Right cardiac atrium (tissue), 5 donors: ENCODE measurements around the gene DIO3. TPM values are rescaled to one million over a fixed set of nuclear protein-coding genes. Genes with fewer than 3 reads are reported as not detected.
A peak's percentile ranks its signal among the peaks of the same experiment; 100 is the strongest.
"Not testable (repeated sequence)": the region's sequence is repeated elsewhere in the genome, so short reads cannot be mapped to it uniquely, and the experiment has no call there.

Experiments
- ATAC-seq, 2 donors: fragments of 200-7000 bp; cut with Tn5 transposase; one replicate each; pipeline versions ENCODE4 v1.8.0 to v1.9.1; 2020; ENCODE audit warnings: moderate library complexity in 2 of 2, mild to moderate bottlenecking in 1 of 2
- DNase-seq, 3 donors: peaks; one replicate each; pipeline ENCODE4 v3.0.0-alpha.2; 2020
- H3K27ac ChIP-seq: one replicate; pipeline ENCODE4 v1.5.1; 2013; ENCODE audit warnings: mild to moderate bottlenecking, low read length, control low read depth, moderate library complexity
- H3K27me3 ChIP-seq: one replicate; pipeline ENCODE4 v1.6.1; 2013; ENCODE audit not compliant: control insufficient read depth, insufficient read depth
- H3K4me1 ChIP-seq: one replicate; pipeline ENCODE4 v1.6.1; 2013; ENCODE audit warnings: low read length; ENCODE audit not compliant: control insufficient read depth, insufficient read depth
- H3K4me3 ChIP-seq: one replicate; pipeline ENCODE4 v1.5.1; 2013; ENCODE audit warnings: low read length, control low read depth
- H3K9me3 ChIP-seq: one replicate; pipeline ENCODE4 v1.6.1; 2013; ENCODE audit warnings: low read length; ENCODE audit not compliant: control insufficient read depth
- WGBS: extraction: QIAGEN DNeasy Blood & Tissue Kit; methylation state at CpG from one replicate; pipeline ENCODE4 v1.1.7; 2013; 5-methylcytosine and 5-hydroxymethylcytosine counted together
- intact Hi-C, 4 donors: fragments of 100-400 bp; cut with DNase I; formaldehyde crosslinking; loops; one replicate each; pipeline versions ENCODE4 v1.11.0 to v1.14.0; 2022 to 2023
- polyA plus RNA-seq: library from polyadenylated mRNA; stranded (reverse); fragments of 200-250 nt; gene quantifications from one replicate; pipeline ENCODE4 v1.2.3, GENCODE V29; 2013
- total RNA-seq, 4 donors: library from RNA; stranded (reverse); fragmentation: NEBNext Ultra II Directional; extraction: Animal tissue kit (Norgen Biotek cat#: 25700); gene quantifications; one replicate each; pipeline ENCODE4 v1.2.1, GENCODE V29; 2021
- donor health status: healthy with polysubstance abuse.
- donor health status: DM: no; HTN: yes; CAD: no.
- donor health status: DM: no; HTN: no; CAD: no.
- donor health status: DM: no; HTN: yes; CAD: no; lungs with severe emphysema.
- donor health status: DM: yes; HTN: yes; CAD: no.

The DIO3 gene
- total and polyA plus RNA-seq, 5 donors = 0.17 to 0.34 TPM; not detected in 3

GRCh38 chr14:101553393-101553792 lies 7.9 kb upstream of the DIO3 start:
- H3K4me1 ChIP-seq = no peaks in the 10 kb centered on the region
- 69% methylated on average over 1 of the region's 1 CpG for WGBS
- H3K27me3 ChIP-seq = no peaks in the 10 kb centered on the region
- H3K4me3 ChIP-seq = no peak overlapping the region
- DNase-seq = peak in 1 of 3 donors; percentile 13
- H3K9me3 ChIP-seq = no peaks in the 10 kb centered on the region
- intact Hi-C loops = no loop called here
- no peak overlapping the region for H3K27ac ChIP-seq
- no peak for ATAC-seq

- H3K9me3 ChIP-seq = no peaks in the 10 kb centered on the region
- no peaks in the 10 kb centered on the region for H3K4me1 ChIP-seq
- H3K4me3 ChIP-seq = no peak overlapping the region
- intact Hi-C loops = no loop called here
- ATAC-seq (no peak), DNase-seq (peak in 1 of 3 donors; percentile 21)
- WGBS = 88% methylated on average over 6 of the region's 6 CpGs
- no peak overlapping the region for H3K27ac ChIP-seq
- no peaks in the 10 kb centered on the region for H3K27me3 ChIP-seq
Observed at GRCh38 chr14:101553931-101554330, 7.4 kb upstream of the DIO3 start.

GRCh38 chr14:101554991-101555668 lies 6.2 kb upstream of the DIO3 start:
- Histone ChIP-seq H3K27ac (no peak overlapping the region), H3K27me3 (no peaks in the 10 kb centered on the region), H3K4me1 (no peaks in the 10 kb centered on the region), H3K4me3 (no peak overlapping the region), H3K9me3 (no peaks in the 10 kb centered on the region)
- 77% methylated on average over 20 of the region's 20 CpGs for WGBS
- ATAC-seq = no peak
- DNase-seq = peak in 1 of 3 donors; percentile 33
- intact Hi-C loops = no loop called here

GRCh38 chr14:101555669-101556043 lies 5.6 kb upstream of the DIO3 start:
- H3K27ac ChIP-seq, H3K4me1 ChIP-seq, intact Hi-C loops, ATAC-seq, H3K9me3 ChIP-seq, DNase-seq, H3K4me3 ChIP-seq, H3K27me3 ChIP-seq: not testable (repeated sequence)
- 88% methylated on average over 5 of the region's 5 CpGs for WGBS

GRCh38 chr14:101556131-101556530 lies 5.2 kb upstream of the DIO3 start:
- Histone ChIP-seq H3K4me1 (no peaks in the 10 kb centered on the region), H3K9me3 (no peaks in the 10 kb centered on the region), H3K4me3 (no peak overlapping the region), H3K27ac (no peak overlapping the region), H3K27me3 (no peaks in the 10 kb centered on the region)
- 92% methylated on average over 10 of the region's 10 CpGs for WGBS
- DNase-seq (peak in 1 of 3 donors; percentile 41), ATAC-seq (no peak)
- intact Hi-C loops = no loop called here

GRCh38 chr14:101556566-101557320 lies 4.6 kb upstream of the DIO3 start:
- no peak overlapping the region for H3K4me3 ChIP-seq
- 79% methylated on average over 13 of the region's 13 CpGs for WGBS
- peak in 1 of 3 donors; percentile 7 for DNase-seq

GRCh38 chr14:101557321-101557695 lies 4.0 kb upstream of the DIO3 start:
- no peaks in the 10 kb centered on the region for H3K27me3 ChIP-seq
- no peak overlapping the region for H3K27ac ChIP-seq
- intact Hi-C loops = no loop called here
- DNase-seq = peak in 1 of 3 donors; percentile 48
- no peak overlapping the region for H3K4me3 ChIP-seq
- no peaks in the 10 kb centered on the region for H3K4me1 ChIP-seq
- H3K9me3 ChIP-seq = peaks cover 6% of the 10 kb centered on the region
- WGBS = 83% methylated on average over 7 of the region's 7 CpGs
- ATAC-seq = no peak

More at GRCh38 chr14:101556566-101557320, 4.6 kb upstream of the DIO3 start:
- ATAC-seq = no peak
- H3K9me3 ChIP-seq = peaks cover 3% of the 10 kb centered on the region
- H3K27ac ChIP-seq = no peak overlapping the region
- H3K4me1 ChIP-seq = no peaks in the 10 kb centered on the region
- intact Hi-C loops = no loop called here
- no peaks in the 10 kb centered on the region for H3K27me3 ChIP-seq

- no peaks in the 10 kb centered on the region for H3K4me1 ChIP-seq
- DNase-seq (peak; percentile 33 to 67 (median 52)), ATAC-seq (peak in 1 of 2 donors; percentile 15)
- H3K27ac ChIP-seq = no peak overlapping the region
- no peak overlapping the region for H3K4me3 ChIP-seq
- H3K9me3 ChIP-seq = peaks cover 7% of the 10 kb centered on the region
- intact Hi-C loops = no loop called here
- 81% methylated on average over 11 of the region's 11 CpGs for WGBS
- no peaks in the 10 kb centered on the region for H3K27me3 ChIP-seq
Observed at GRCh38 chr14:101557811-101558738, 3.2 kb upstream of the DIO3 start.

GRCh38 chr14:101558739-101559240 lies 2.5 kb upstream of the DIO3 start:
- intact Hi-C loops = no loop called here
- Histone ChIP-seq H3K4me1 (no peaks in the 10 kb centered on the region), H3K27ac (no peak overlapping the region), H3K27me3 (no peaks in the 10 kb centered on the region), H3K4me3 (no peak overlapping the region), H3K9me3 (peaks cover 7% of the 10 kb centered on the region)
- ATAC-seq (no peak), DNase-seq (no peak)
- WGBS = 95% methylated on average over 1 of the region's 1 CpG

GRCh38 chr14:101559250-101559623 lies 2.1 kb upstream of the DIO3 start:
- H3K9me3 ChIP-seq = peaks cover 7% of the 10 kb centered on the region
- ATAC-seq (no peak), DNase-seq (no peak)
- intact Hi-C loops = no loop called here
- 39% methylated on average over 9 of the region's 9 CpGs for WGBS
- H3K27me3 ChIP-seq = no peaks in the 10 kb centered on the region
- H3K4me1 ChIP-seq = no peaks in the 10 kb centered on the region
- no peak overlapping the region for H3K27ac ChIP-seq
- H3K4me3 ChIP-seq = peak overlapping the region; percentile 35
